Loucy (cell line): ENCODE results near the gene RTBDN.

Source experiments
- H2AFZ ChIP-seq: fragments of 200-600 bp; sonication (generic); 2 replicates; pipeline ENCODE4 v1.6.0; 2016; ENCODE audit warnings: antibody characterized with exemption, mild to moderate bottlenecking, low read length, moderate library complexity
- H3F3A ChIP-seq: fragments of 200-600 bp; 2 replicates; pipeline ENCODE4 v1.6.0; 2016; ENCODE audit warnings: antibody characterized with exemption, low read depth, mild to moderate bottlenecking
- H3K27me3 ChIP-seq: fragments of 200-600 bp; sonication (generic); 2 replicates; pipeline ENCODE4 v1.6.1; 2014; ENCODE audit warnings: low read length, mild to moderate bottlenecking; ENCODE audit not compliant: insufficient read depth, poor library complexity, severe bottlenecking
- H3K36me3 ChIP-seq: fragments of 200-600 bp; sonication (generic); 2 replicates; pipeline ENCODE4 v1.6.1; 2016; ENCODE audit warnings: low read length; ENCODE audit not compliant: insufficient read depth
- H3K4me1 ChIP-seq: fragments of 200-600 bp; sonication (generic); 2 replicates; pipeline ENCODE4 v1.5.1; 2014; ENCODE audit warnings: low read length, mild to moderate bottlenecking; ENCODE audit not compliant: insufficient read depth, poor library complexity, severe bottlenecking
- H3K4me2 ChIP-seq: fragments of 200-600 bp; sonication (generic); 2 replicates; pipeline ENCODE4 v1.6.0; 2014; ENCODE audit warnings: antibody characterized with exemption, low read length, low read depth, mild to moderate bottlenecking; ENCODE audit not compliant: poor library complexity, severe bottlenecking
- H3K4me3 ChIP-seq: fragments of 200-600 bp; sonication (generic); 2 replicates; pipeline ENCODE4 v1.5.1; 2014; ENCODE audit warnings: low read length, mild to moderate bottlenecking, mixed read lengths; ENCODE audit not compliant: poor library complexity, severe bottlenecking
- H3K79me2 ChIP-seq: fragments of 200-600 bp; sonication (generic); 2 replicates; pipeline ENCODE4 v1.6.1; 2014; ENCODE audit warnings: low read length; ENCODE audit not compliant: insufficient read depth
- H3K9ac ChIP-seq: fragments of 200-600 bp; sonication (generic); 2 replicates; pipeline ENCODE4 v1.6.0; 2014; ENCODE audit warnings: mild to moderate bottlenecking, low read depth, low read length, moderate library complexity; ENCODE audit not compliant: poor library complexity, severe bottlenecking
- H3K9me2 ChIP-seq: fragments of 200-600 bp; sonication (generic); replicated peaks from 2 replicates; pipeline ENCODE4 v1.6.1; 2016; ENCODE audit warnings: low read depth, low read length, mixed read lengths
- H3K9me3 ChIP-seq: fragments of 200-600 bp; sonication (generic); 2 replicates; pipeline ENCODE4 v1.6.1; 2014; ENCODE audit warnings: mild to moderate bottlenecking, antibody characterized with exemption, low read length, low read depth; ENCODE audit not compliant: insufficient read depth
- H4K20me1 ChIP-seq: fragments of 200-600 bp; sonication (generic); 2 replicates; pipeline ENCODE4 v1.6.0; 2014; ENCODE audit warnings: antibody characterized with exemption, low read length, mild to moderate bottlenecking; ENCODE audit not compliant: insufficient read depth, poor library complexity, severe bottlenecking
- CTCF ChIP-seq: fragments of 200-600 bp; sonication (generic); conservative IDR thresholded peaks from 2 replicates; pipeline ENCODE4 v1.5.1; 2014; ENCODE audit warnings: mild to moderate bottlenecking, antibody characterized with exemption, low read length
- EZH2phosphoT487 ChIP-seq: fragments of 200-600 bp; IDR thresholded peaks from 2 replicates; pipeline ENCODE4 v1.6.1; 2018; ENCODE audit warnings: antibody characterized with exemption, mild to moderate bottlenecking, moderate library complexity, borderline replicate concordance

RTBDN gene

GRCh38 chr19:12778017-12778904 lies 56.1 kb downstream of the RTBDN start:
- TF ChIP-seq CTCF (no peak), EZH2phosphoT487 (no peak)

GRCh38 chr19:12777217-12778016 lies 57.0 kb downstream of the RTBDN start:
- Histone ChIP-seq H4K20me1 (no peaks in the 10 kb centered on the region), H3K9ac (peak overlapping the region; percentile 79), H3K4me3 (peak overlapping the region; percentile 79), H3K27me3 (no peaks in the 10 kb centered on the region), H3F3A (no peaks in the 10 kb centered on the region), H3K4me2 (peak overlapping the region; percentile 98), H3K79me2 (no peaks in the 10 kb centered on the region), H3K9me3 (no peaks in the 10 kb centered on the region), H2AFZ (peak overlapping the region; percentile 88), H3K9me2 (no peaks in the 10 kb centered on the region), H3K36me3 (no peaks in the 10 kb centered on the region), H3K4me1 (peaks cover 31% of the 10 kb centered on the region)
- TF ChIP-seq CTCF (peak; percentile 95), EZH2phosphoT487 (no peak)

More at GRCh38 chr19:12778017-12778904, 56.1 kb downstream of the RTBDN start:
- Histone ChIP-seq H3K9ac (peak overlapping the region; percentile 79), H3K27me3 (no peaks in the 10 kb centered on the region), H3K9me2 (no peaks in the 10 kb centered on the region), H3K9me3 (no peaks in the 10 kb centered on the region), H3K36me3 (no peaks in the 10 kb centered on the region), H3K4me2 (peak overlapping the region; percentile 98), H3K4me3 (peak overlapping the region; percentile 79), H3K4me1 (peaks cover 36% of the 10 kb centered on the region), H3F3A (no peaks in the 10 kb centered on the region), H3K79me2 (no peaks in the 10 kb centered on the region), H4K20me1 (no peaks in the 10 kb centered on the region), H2AFZ (peak overlapping the region; percentile 88)
